Left colon (tissue), 2 donors: ENCODE data around the gene PRELID3B. TPM values are rescaled to one million over a fixed set of nuclear protein-coding genes. Genes with fewer than 3 reads are reported as not detected.
"Not testable (repeated sequence)": the region's sequence is repeated elsewhere in the genome, so short reads cannot be mapped to it uniquely, and the experiment has no call there.

ENCODE experiments used
- ATAC-seq: fragments of 200-7000 bp; cut with Tn5 transposase; one replicate; pipeline ENCODE4 v1.9.1; 2020; ENCODE audit warnings: mild to moderate bottlenecking, moderate library complexity
- DNase-seq, 2 donors: peaks; one replicate each; pipeline ENCODE4 v3.0.0-alpha.2; 2020
- intact Hi-C, 2 donors: fragments of 100-400 bp; cut with DNase I in 1 of 2; cut with micrococcal nuclease in 1 of 2; formaldehyde crosslinking; loops; one replicate each; pipeline versions ENCODE4 v1.11.2 to v1.14.0; 2022; cut with DNase I, micrococcal nuclease
- total RNA-seq, 2 donors: library from RNA; stranded (reverse); fragmentation: NEBNext Ultra II Directional; extraction: Animal tissue kit (Norgen Biotek cat#: 25700); gene quantifications; one replicate each; pipeline ENCODE4 v1.2.1, GENCODE V29; 2021
- donor health status: DM: no; HTN: no; CAD: no.
- donor health status: DM: yes; HTN: yes; CAD: no.

PRELID3B gene
- total RNA-seq, 2 donors from 2014 or later, result 125 to 137 TPM

DNA sequence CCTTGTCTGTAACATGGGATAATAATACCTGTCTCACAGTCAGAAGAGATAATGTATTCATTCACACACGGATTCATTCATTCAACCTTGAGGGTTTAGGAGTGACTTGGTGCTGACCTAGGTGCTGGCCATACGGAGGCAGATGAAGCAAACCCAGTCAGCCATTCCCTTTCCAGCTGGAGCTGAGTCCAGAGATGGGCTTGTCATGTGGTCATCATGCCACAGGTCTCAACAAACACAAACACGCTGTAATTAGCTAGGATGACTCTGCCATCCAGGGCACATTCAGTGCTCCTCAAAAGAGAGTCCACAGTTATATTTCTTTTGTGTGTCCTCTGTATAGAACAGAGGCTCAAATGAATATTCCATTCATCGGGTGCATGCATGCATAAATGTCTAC lies 19.5 kb upstream of the PRELID3B start:
- intact Hi-C loops, result no loop called here
- ATAC-seq (no peak), DNase-seq (no peak)

DNA sequence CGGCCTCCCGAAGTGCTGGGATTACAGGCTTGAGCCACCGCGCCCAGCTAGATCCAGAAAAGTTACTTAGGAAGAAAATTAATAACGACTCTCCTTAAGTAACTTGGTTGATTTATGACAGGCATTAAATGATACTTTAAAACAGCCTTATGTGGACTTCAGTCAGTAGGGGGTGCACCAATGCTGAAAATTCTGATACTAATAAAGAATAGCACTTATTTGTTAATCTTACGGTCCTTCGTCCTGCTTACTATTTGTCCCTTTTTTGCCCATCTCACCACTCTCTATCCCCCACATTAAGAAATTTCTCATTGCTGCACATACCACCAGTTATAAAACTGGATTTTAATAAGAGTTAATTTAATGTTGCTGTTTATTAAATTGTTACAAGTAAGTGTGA lies 12.7 kb upstream of the PRELID3B start:
- intact Hi-C loops, result no loop called here
- no peak for DNase-seq
- ATAC-seq, result no peak

GRCh38 chr20:59051666-59052185 lies 9.1 kb upstream of the PRELID3B start:
- no peak for DNase-seq
- ATAC-seq, result no peak
- intact Hi-C loops, result no loop called here

DNA sequence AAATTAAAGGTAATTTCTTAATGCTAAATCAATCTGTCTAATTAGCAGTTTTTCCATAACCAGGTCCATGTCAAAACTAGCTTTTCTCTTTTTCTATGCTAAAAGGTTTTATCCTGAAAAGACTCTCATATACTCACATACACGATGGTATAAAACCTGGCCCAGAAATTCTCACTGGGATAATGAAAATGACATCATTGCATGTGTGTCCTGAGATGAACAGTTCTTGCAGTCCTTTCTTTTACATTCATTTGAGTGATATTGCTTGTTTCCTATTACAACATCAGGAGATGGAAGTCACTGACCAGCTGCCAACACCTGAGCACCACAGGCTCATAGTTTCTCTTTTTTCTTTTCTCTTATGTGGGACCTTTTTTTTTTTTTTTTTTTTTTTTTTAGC lies 7.9 kb upstream of the PRELID3B start:
- ATAC-seq (no peak), DNase-seq (no peak)
- intact Hi-C loops, result no loop called here

DNA sequence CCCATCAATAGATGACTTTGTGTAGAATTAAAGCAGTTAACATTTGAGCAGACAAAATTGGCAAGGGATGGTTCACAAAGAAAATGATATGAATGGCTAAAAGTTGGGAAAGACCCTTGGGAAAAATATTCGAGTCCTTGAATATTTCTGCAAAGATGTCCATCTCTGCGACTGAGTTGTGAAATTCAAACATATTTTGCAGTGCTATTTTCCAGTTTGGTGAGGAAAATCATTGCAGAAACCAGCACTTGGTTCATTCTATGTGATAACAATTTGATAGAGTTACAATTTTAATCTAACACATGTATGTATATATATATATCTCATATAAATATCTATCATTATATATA lies 6.1 kb upstream of the PRELID3B start:
- intact Hi-C loops, result no loop called here
- ATAC-seq (no peak), DNase-seq (no peak)

DNA sequence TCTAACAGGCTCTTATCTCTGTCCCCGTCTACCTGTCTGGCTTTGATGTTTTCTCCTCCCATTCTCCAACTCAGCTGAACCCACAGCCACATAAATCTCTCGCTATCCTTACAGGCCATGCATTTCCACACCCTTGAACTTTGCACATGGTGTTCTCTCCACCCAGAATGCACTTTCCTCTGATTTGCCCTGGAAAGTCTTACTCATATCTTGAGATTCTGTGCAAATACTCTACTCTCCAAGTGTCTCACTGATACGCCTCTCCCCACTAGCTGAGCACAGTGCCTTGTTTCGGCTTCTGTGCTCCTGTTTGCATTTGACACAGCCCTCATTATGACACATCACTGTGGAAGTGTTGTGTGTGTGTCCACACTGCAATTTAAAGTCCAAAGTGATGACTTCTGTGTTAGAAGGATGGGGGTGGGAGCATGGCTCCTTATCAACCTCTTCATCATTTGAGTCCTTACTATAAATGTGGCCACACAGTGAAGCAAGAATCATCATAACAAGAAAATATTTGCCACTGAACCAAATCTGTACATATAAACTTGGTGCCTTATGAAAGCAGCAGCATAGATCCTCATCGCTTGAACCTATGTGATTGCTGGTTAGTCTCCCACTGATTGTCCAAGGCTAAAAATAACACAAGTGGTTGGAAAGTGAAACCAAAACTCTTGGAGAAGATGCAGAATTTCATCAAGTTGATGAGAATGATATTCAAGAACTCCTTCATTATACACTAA lies 5.5 kb upstream of the PRELID3B start:
- DNase-seq (peak in 1 of 2 donors; percentile 57), ATAC-seq (peak; percentile 89)
- intact Hi-C loops, result no loop called here

- DNase-seq (no peak), ATAC-seq (no peak)
- intact Hi-C loops, result no loop called here
Measured at GRCh38 chr20:59046862-59047261, 4.3 kb upstream of the PRELID3B start.

- intact Hi-C loops, result no loop called here
- ATAC-seq (no peak), DNase-seq (no peak)
Measured at GRCh38 chr20:59044796-59045195, 2.2 kb upstream of the PRELID3B start.

- intact Hi-C loops, result no loop called here
Measured at GRCh38 chr20:59044295-59044694, 1.7 kb upstream of the PRELID3B start.

GRCh38 chr20:59043698-59044097 lies 1.1 kb upstream of the PRELID3B start:
- DNase-seq (no peak), ATAC-seq (no peak)
- intact Hi-C loops, result no loop called here

More at GRCh38 chr20:59044295-59044694, 1.7 kb upstream of the PRELID3B start:
- ATAC-seq (no peak), DNase-seq (no peak)

GRCh38 chr20:59042796-59043631 lies 428 bp upstream of the PRELID3B start:
- intact Hi-C loops, result no loop called here
- peak; percentile 87 for ATAC-seq
- peak; percentile 92 to 94 for DNase-seq

DNA sequence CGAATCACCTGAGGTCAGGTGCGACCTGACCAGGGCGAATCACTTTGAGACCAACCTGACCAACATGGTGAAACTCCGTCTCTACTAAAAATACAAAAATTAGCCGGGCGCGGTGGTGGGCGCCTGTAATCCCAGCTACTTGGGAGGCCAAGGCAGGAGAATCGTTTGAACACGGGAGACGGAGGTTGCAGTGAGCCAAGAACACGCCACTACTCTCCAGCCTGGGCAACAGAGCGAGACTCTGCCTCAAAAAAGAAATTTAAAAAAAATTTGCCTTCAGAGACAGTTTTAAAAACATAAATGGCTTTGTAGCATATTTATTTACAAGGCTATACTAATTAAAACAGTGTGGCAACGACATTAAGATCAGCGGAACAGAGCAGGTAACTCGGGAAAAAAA lies 1.1 kb downstream of the PRELID3B start:
- intact Hi-C loops, DNase-seq, ATAC-seq: not testable (repeated sequence)

GRCh38 chr20:59040667-59041066 lies 1.9 kb downstream of the PRELID3B start:
- DNase-seq, result no peak
- peak; percentile 46 for ATAC-seq
- intact Hi-C loops, result no loop called here

DNA sequence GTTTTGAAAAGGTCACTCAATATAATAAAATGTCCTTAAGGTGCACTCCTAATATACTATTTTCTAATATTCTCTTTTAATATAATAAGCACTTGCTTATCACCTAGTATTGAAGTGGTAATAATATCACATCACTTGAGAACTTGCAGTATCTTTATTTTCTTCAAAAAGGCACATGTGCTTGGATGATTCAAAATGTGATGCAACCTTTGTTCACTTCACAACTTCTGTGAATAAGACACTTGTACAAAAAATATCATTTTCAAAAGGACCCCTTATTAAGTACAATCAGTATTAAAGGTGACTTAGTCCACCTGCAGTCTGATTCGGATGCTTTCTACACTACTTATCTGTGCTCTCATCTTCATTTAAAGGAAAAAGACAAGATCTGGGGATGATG lies 3.4 kb downstream of the PRELID3B start:
- intact Hi-C loops, result no loop called here
- ATAC-seq (no peak), DNase-seq (no peak)

- intact Hi-C loops, result no loop called here
- no peak for ATAC-seq
- DNase-seq, result no peak
Measured at GRCh38 chr20:59037386-59037785, 5.2 kb downstream of the PRELID3B start.

DNA sequence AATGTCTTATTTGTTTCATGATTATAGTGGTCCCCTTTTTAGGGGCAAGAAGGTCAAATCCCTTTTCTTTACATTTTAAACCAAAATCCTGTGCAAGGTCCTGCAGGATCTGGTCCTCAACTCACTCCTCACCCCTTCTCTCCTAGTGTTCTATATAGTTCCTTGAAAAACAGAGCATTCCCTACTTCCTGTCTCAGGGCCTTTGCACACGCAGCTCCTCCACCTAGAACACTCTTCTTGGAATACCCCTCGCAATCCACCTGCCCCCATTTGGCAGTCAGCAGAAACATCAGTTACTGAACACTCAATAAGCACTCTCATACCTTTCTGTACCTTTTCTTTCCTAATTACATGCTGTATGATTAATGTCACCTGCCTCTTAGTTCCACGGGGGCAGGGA lies 7.2 kb downstream of the PRELID3B start:
- DNase-seq, result no peak
- intact Hi-C loops, result no loop called here
- no peak for ATAC-seq

DNA sequence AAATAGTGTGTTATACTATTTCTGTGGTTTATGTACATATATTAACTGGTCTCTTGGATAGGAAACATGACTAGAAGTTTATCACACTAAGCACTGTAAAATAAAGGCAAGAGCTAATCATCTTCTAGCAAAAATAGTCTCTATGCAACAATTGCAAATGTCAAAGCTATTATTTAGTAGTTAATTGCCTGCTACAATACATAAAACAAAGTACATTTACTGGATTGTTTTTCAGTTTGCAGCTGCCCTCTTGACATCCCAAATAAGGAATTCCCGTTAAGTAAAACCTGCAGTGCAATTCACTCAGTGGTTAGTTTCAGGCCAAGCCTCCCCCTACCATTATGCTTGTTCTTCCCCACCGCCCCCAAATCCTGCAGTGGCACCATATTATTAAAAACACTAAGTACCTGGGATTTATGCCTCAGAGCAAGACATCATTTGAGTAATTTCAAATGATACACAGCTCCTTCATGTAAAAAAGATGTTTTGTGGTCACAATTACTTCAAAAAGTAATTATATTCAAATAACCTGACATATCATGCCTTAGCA lies 8.9 kb downstream of the PRELID3B start:
- ATAC-seq, result no peak
- intact Hi-C loops, result no loop called here

GRCh38 chr20:59033093-59033492 lies 9.5 kb downstream of the PRELID3B start:
- intact Hi-C loops, result no loop called here
- DNase-seq (no peak), ATAC-seq (no peak)

More for the DNA sequence above, 8.9 kb downstream of the PRELID3B start:
- DNase-seq, result no peak

DNA sequence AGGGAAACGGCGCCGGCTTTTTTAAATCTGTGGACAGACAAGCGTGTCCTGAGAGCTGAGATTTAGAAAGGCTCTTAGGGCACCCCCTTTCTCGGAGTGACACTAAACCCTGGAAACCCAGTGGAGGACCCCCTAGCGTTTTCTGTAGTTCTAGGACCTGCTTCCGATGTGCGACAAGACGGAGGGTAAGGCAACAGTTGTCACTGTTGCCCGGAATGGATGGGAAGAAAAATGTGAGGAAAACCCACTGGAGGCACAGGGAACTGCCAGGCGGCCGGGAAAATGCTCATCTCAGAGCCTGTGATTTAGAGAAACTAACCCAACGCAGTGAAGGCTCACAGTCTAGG lies 9.9 kb downstream of the PRELID3B start:
- intact Hi-C loops, result no loop called here
- ATAC-seq (peak; percentile 9), DNase-seq (no peak)
